PFSK-1 (cell line): Measurements from ENCODE around the gene OR2W1.

Experiments
- POLR2AphosphoS5 ChIP-seq: IDR thresholded peaks from 2 replicates; pipeline ENCODE4 v1.6.1; 2012; ENCODE audit warnings: low read depth, mild to moderate bottlenecking, control low read depth, low read length, moderate library complexity
- TAF1 ChIP-seq: IDR thresholded peaks from 2 replicates; pipeline ENCODE4 v1.6.1; 2012; ENCODE audit warnings: low read length, control low read depth, borderline replicate concordance; ENCODE audit not compliant: insufficient read depth

DNA sequence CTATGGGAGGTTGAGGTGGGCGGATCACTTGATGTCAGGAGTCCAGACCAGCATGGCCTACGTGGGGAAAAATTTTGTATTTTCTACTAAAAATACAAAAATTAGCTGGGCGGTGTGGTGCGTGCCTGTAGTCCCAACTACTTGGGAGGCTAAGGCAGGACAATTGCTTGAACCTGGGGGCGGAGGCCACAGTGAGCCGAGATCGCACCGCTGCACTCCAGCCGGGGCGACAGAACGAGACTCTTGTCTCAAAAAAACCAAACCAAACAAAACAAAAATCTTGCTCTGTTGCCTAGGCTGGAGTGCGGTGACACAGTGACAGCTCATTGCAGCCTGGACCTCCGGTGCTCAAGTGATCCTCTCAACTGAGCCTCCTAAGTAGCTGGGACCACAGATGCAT lies 16.2 kb downstream of the OR2W1 start:
- TF ChIP-seq TAF1 (no peak), POLR2AphosphoS5 (no peak)
